PC-9 (cell line): ENCODE results near the gene FAM20B. TPM values are rescaled to one million over a fixed set of nuclear protein-coding genes. Genes with fewer than 3 reads are reported as not detected.
"Not testable (repeated sequence)": the region's sequence is repeated elsewhere in the genome, so short reads cannot be mapped to it uniquely, and the experiment has no call there.

Experiments used
- BruUV-seq: library from RNA; stranded (reverse); fragments of 400-500 nt; replicated peaks from 2 replicates; lab custom pipeline; 2021; lab: Mats Ljungman, UMichigan
- CTCF ChIA-PET: fragments of 300-600 bp; sonication (Branson Sonifier 250); formaldehyde crosslinking; loops from one replicate; lab custom pipeline; 2022; ENCODE audit warnings: antibody characterized with exemption; lab: Charles Lee
- POLR2A ChIA-PET: fragments of 300-600 bp; sonication (Branson Sonifier 250); formaldehyde crosslinking; loops from one replicate; lab custom pipeline; 2022; ENCODE audit warnings: antibody characterized with exemption; ENCODE audit not compliant: unreplicated experiment; lab: Charles Lee
- DNase-seq, 2 experiments: peaks; one replicate each; pipeline versions ENCODE4 v3.0.0 to v3.0.0-alpha.2; 2015 to 2022; ENCODE audit warnings: mixed read lengths in 1 of 2
- H2AFZ ChIP-seq: fragments of 200-600 bp; sonication (generic); 2 replicates; pipeline ENCODE4 v1.8.1; 2017; ENCODE audit warnings: antibody characterized with exemption
- H3F3A ChIP-seq: fragments of 200-600 bp; sonication (generic); 2 replicates; pipeline ENCODE4 v1.8.1; 2017; ENCODE audit warnings: antibody characterized with exemption, mild to moderate bottlenecking, low read depth; ENCODE audit not compliant: insufficient read depth
- H3K27ac ChIP-seq: fragments of 200-600 bp; sonication (generic); 2 replicates; pipeline ENCODE4 v1.6.1; 2016; ENCODE audit warnings: mixed run types
- H3K27me3 ChIP-seq: fragments of 200-600 bp; sonication (generic); 2 replicates; pipeline ENCODE4 v1.6.1; 2016; ENCODE audit warnings: low read depth, mixed run types; ENCODE audit not compliant: insufficient read depth
- H3K36me3 ChIP-seq: fragments of 200-600 bp; sonication (generic); 2 replicates; pipeline ENCODE4 v1.6.1; 2016; ENCODE audit warnings: low read depth, mixed run types
- H3K4me1 ChIP-seq: fragments of 200-600 bp; sonication (generic); replicated peaks from 2 replicates; pipeline ENCODE4 v1.6.1; 2016; ENCODE audit warnings: mixed run types; ENCODE audit not compliant: insufficient read depth
- H3K4me2 ChIP-seq: fragments of 200-600 bp; sonication (generic); 2 replicates; pipeline ENCODE4 v1.6.1; 2017; ENCODE audit warnings: mixed run types
- H3K4me3 ChIP-seq: fragments of 200-600 bp; sonication (generic); 2 replicates; pipeline ENCODE4 v1.6.1; 2016; ENCODE audit warnings: mixed run types
- H3K79me2 ChIP-seq: fragments of 200-600 bp; sonication (generic); 2 replicates; pipeline ENCODE4 v1.6.1; 2017; ENCODE audit warnings: low read depth, mixed run types
- H3K9me2 ChIP-seq: fragments of 200-600 bp; sonication (generic); 2 replicates; pipeline ENCODE4 v1.8.1; 2017; ENCODE audit warnings: mild to moderate bottlenecking; ENCODE audit not compliant: insufficient read depth
- H3K9me3 ChIP-seq: fragments of 200-600 bp; sonication (generic); 2 replicates; pipeline ENCODE4 v1.8.1; 2016; ENCODE audit warnings: low read depth; ENCODE audit not compliant: insufficient read depth
- H4K20me1 ChIP-seq: fragments of 200-600 bp; sonication (generic); 2 replicates; pipeline ENCODE4 v1.8.1; 2017; ENCODE audit not compliant: insufficient read depth
- CTCF ChIP-seq: fragments of 200-600 bp; sonication (generic); conservative IDR thresholded peaks from 2 replicates; pipeline ENCODE4 v1.6.1; 2017; ENCODE audit warnings: mixed run types, antibody characterized with exemption, mild to moderate bottlenecking, moderate library complexity
- EZH2 ChIP-seq: fragments of 200-600 bp; sonication (generic); IDR thresholded peaks from 2 replicates; pipeline ENCODE4 v1.8.0; 2017; ENCODE audit warnings: antibody characterized with exemption, low read depth
- intact Hi-C: fragments of 100-400 bp; cut with micrococcal nuclease; formaldehyde crosslinking; loops from one replicate; pipeline ENCODE4 v1.10.0; 2022; ENCODE audit not compliant: unreplicated experiment
- total RNA-seq: library from RNA; stranded (reverse); gene quantifications from 2 replicates; pipeline ENCODE4 v1.2.3, GENCODE V29; 2021

FAM20B gene
- total RNA-seq, 1 experiment from 2014 or later: 80.5 TPM

DNA sequence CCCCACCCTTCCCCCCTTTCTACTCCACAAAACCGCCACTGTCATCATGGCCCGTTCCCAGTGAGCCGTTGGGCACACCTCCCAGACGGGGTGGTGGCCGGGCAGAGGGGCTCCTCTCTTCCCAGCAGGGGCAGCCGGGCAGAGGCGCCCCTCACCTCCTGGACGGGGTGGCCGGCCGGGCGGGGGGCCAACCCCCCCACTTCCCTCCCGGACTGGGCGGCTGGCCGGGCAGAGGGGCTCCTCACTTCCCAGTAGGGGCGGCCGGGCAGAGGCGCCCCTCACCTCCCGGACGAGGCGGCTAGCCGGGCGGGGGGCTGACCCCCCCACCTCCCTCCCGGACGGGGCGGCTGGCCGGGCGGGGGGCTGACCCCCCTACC is 14.5 kb downstream of the FAM20B start:
- H3K27ac ChIP-seq, H4K20me1 ChIP-seq, DNase-seq, H3K36me3 ChIP-seq, H3K4me2 ChIP-seq, CTCF ChIA-PET, intact Hi-C loops, H3K9me3 ChIP-seq, H3K9me2 ChIP-seq, H3K27me3 ChIP-seq, BruUV-seq, H3K4me3 ChIP-seq, H2AFZ ChIP-seq, POLR2A ChIA-PET: not testable (repeated sequence)
- Histone ChIP-seq H3K4me1 (peaks cover 42% of the 10 kb centered on the region), H3F3A (peaks cover 35% of the 10 kb centered on the region), H3K79me2 (peaks cover 69% of the 10 kb centered on the region)

DNA sequence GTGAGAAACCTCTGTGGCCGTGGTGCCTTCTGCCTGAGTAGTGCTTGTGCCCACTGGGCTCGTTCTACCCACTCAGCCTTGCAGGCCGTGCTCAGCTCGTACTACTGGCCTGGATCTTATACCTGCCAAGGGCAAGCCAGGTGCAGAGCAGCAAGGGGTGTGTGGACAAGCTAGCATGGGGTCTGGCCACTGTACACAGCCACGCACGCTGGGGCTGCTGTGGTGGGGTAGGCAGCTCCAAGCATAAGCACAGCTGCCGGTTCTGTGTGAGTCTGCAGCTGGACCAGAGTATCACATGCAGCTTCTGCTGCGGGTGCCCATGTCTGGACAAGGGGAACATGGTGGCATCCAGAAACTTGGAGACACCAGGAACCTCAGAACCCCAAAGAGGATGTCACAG is 16.4 kb downstream of the FAM20B start:
- Histone ChIP-seq H3K9me2 (no peaks in the 10 kb centered on the region), H4K20me1 (no peaks in the 10 kb centered on the region), H3F3A (peaks cover 18% of the 10 kb centered on the region), H3K4me1 (peaks cover 22% of the 10 kb centered on the region), H2AFZ (no peak overlapping the region), H3K27me3 (no peaks in the 10 kb centered on the region), H3K36me3 (0 out of 2 replicates have a peak, but pooled peaks cover 9% of the 10 kb centered on the region), H3K79me2 (peaks cover 54% of the 10 kb centered on the region), H3K4me2 (no peak overlapping the region), H3K9me3 (no peaks in the 10 kb centered on the region), H3K27ac (no peak overlapping the region), H3K4me3 (no peak overlapping the region)
- CTCF ChIA-PET: no interaction called here
- BruUV-seq: no TSS peak
- DNase-seq: no peak
- TF ChIP-seq CTCF (no peak), EZH2 (no peak)
- intact Hi-C loops: no loop called here
- POLR2A ChIA-PET: no interaction called here

GRCh38 chr1:179042700-179043099 is 17.0 kb downstream of the FAM20B start:
- H3K4me2 ChIP-seq: no peak overlapping the region
- H3K27ac ChIP-seq: no peak overlapping the region
- H3K79me2 ChIP-seq: peaks cover 55% of the 10 kb centered on the region
- H3K36me3 ChIP-seq: 0 out of 2 replicates have a peak, but pooled peaks cover 9% of the 10 kb centered on the region
- POLR2A ChIA-PET: interaction anchor here (0.7 kb wide), 1 partner anchor 124 kb away, joined by 6 read pairs; no protein-coding TSS in a partner anchor
- H4K20me1 ChIP-seq: no peaks in the 10 kb centered on the region
- no peaks in the 10 kb centered on the region for H3K27me3 ChIP-seq
- no peak for DNase-seq
- no peaks in the 10 kb centered on the region for H3K9me3 ChIP-seq
- intact Hi-C loops: no loop called here
- no peak for TF ChIP-seq CTCF
- TF ChIP-seq EZH2: no peak
- CTCF ChIA-PET: interaction anchor here (0.5 kb wide), 1 partner anchor 15 kb away, joined by 3 read pairs; no protein-coding TSS in a partner anchor
- H3K9me2 ChIP-seq: no peaks in the 10 kb centered on the region
- BruUV-seq: no TSS peak
- peaks cover 12% of the 10 kb centered on the region for H3F3A ChIP-seq
- H3K4me3 ChIP-seq: no peak overlapping the region
- H3K4me1 ChIP-seq: peaks cover 17% of the 10 kb centered on the region
- H2AFZ ChIP-seq: no peak overlapping the region

DNA sequence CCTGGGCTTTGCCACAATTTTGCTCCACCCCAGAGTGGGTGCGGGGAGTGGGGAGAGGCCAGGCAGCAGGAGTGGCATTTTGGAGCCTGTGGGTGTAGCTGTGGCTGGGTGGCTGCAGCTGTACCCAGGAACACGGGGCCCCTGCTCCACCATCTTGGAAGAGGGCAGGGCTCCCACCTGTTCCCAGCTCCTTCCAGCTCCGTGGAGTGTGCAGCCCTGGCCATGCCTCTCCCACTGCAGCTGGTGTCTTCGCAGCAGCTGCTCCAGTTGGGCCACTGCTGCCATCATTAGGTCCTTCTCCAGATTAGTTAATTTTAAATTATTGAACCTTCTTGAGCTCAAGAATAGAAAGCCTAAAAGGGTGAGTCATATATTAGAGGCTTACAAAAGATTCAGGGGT is 17.6 kb downstream of the FAM20B start:
- Histone ChIP-seq H3K9me2 (no peaks in the 10 kb centered on the region), H3K9me3 (no peaks in the 10 kb centered on the region), H3K4me1 (peaks cover 12% of the 10 kb centered on the region), H3K79me2 (peaks cover 49% of the 10 kb centered on the region), H3K27me3 (no peaks in the 10 kb centered on the region), H3F3A (peaks cover 6% of the 10 kb centered on the region), H4K20me1 (no peaks in the 10 kb centered on the region), H3K4me3 (no peak overlapping the region), H3K4me2 (no peak overlapping the region), H2AFZ (no peak overlapping the region), H3K27ac (no peak overlapping the region), H3K36me3 (0 out of 2 replicates have a peak, but pooled peaks cover 11% of the 10 kb centered on the region)
- intact Hi-C loops: no loop called here
- ChIA-PET POLR2A (no interaction called here), CTCF (interaction anchor here (0.5 kb wide), 1 partner anchor 14 kb away, joined by 3 read pairs; no protein-coding TSS in a partner anchor)
- no peak for TF ChIP-seq EZH2
- TF ChIP-seq CTCF: no peak
- no peak for DNase-seq
- BruUV-seq: no TSS peak
